GM21360 (cell line): Measurements from ENCODE around the gene PPIL4.

Source experiments
- ATAC-seq: cut with Tn5 transposase; IDR thresholded peaks from one replicate; pipeline ENCODE4 v1.9.1; 2021; ENCODE audit warnings: mild to moderate bottlenecking, moderate library complexity; ENCODE audit not compliant: unreplicated experiment

PPIL4 gene

GRCh38 chr6:149484733-149485700 lies 60.8 kb downstream of the PPIL4 start, which contains the start of gene ZC3H12D:
Gene ZC3H12D (minus strand): TSS chr6:149485014. CDS start chr6:149474543, 10,471 bp downstream.
- peak; percentile 35 for ATAC-seq

GRCh38 chr6:149483849-149484655 lies 61.8 kb downstream of the PPIL4 start:
- no peak for ATAC-seq

GRCh38 chr6:149483334-149483725 lies 62.5 kb downstream of the PPIL4 start:
- no peak for ATAC-seq

- no peak for ATAC-seq
Observed at GRCh38 chr6:149482545-149483333, 63.1 kb downstream of the PPIL4 start.

GRCh38 chr6:149480502-149481280 lies 65.2 kb downstream of the PPIL4 start:
- ATAC-seq, result no peak

GRCh38 chr6:149478631-149479314 lies 67.1 kb downstream of the PPIL4 start:
- ATAC-seq, result no peak

GRCh38 chr6:149477544-149477943 lies 68.3 kb downstream of the PPIL4 start:
- ATAC-seq, result no peak

- no peak for ATAC-seq
Observed at GRCh38 chr6:149476789-149477455, 68.9 kb downstream of the PPIL4 start.

GRCh38 chr6:149474108-149474935 lies 71.5 kb downstream of the PPIL4 start:
- ATAC-seq, result no peak

- no peak for ATAC-seq
Observed at GRCh38 chr6:149473080-149474052, 72.5 kb downstream of the PPIL4 start.

GRCh38 chr6:149472241-149472640 lies 73.6 kb downstream of the PPIL4 start:
- ATAC-seq, result no peak

GRCh38 chr6:149471801-149472200 lies 74.0 kb downstream of the PPIL4 start:
- ATAC-seq, result peak; percentile 24

- ATAC-seq, result no peak
Observed at GRCh38 chr6:149470948-149471347, 74.9 kb downstream of the PPIL4 start.

GRCh38 chr6:149468179-149468578 lies 77.7 kb downstream of the PPIL4 start:
- ATAC-seq, result no peak

GRCh38 chr6:149467265-149467664 lies 78.6 kb downstream of the PPIL4 start:
- no peak for ATAC-seq

GRCh38 chr6:149464411-149464810 lies 81.4 kb downstream of the PPIL4 start:
- no peak for ATAC-seq

- ATAC-seq, result no peak
Observed at GRCh38 chr6:149463781-149464180, 82.1 kb downstream of the PPIL4 start.
